Loucy (cell line): ENCODE measurements around the gene PFKFB3.

Source experiments
- EZH2phosphoT487 ChIP-seq: fragments of 200-600 bp; IDR thresholded peaks from 2 replicates; pipeline ENCODE4 v1.6.1; 2018; ENCODE audit warnings: antibody characterized with exemption, mild to moderate bottlenecking, moderate library complexity, borderline replicate concordance
- TF ChIP-seq, protein P1 (sequence below): fragments of 200-600 bp; sonication (generic); conservative IDR thresholded peaks from 2 replicates; pipeline ENCODE4 v1.5.1; 2014; ENCODE audit warnings: mild to moderate bottlenecking, antibody characterized with exemption, low read length

DNA sequence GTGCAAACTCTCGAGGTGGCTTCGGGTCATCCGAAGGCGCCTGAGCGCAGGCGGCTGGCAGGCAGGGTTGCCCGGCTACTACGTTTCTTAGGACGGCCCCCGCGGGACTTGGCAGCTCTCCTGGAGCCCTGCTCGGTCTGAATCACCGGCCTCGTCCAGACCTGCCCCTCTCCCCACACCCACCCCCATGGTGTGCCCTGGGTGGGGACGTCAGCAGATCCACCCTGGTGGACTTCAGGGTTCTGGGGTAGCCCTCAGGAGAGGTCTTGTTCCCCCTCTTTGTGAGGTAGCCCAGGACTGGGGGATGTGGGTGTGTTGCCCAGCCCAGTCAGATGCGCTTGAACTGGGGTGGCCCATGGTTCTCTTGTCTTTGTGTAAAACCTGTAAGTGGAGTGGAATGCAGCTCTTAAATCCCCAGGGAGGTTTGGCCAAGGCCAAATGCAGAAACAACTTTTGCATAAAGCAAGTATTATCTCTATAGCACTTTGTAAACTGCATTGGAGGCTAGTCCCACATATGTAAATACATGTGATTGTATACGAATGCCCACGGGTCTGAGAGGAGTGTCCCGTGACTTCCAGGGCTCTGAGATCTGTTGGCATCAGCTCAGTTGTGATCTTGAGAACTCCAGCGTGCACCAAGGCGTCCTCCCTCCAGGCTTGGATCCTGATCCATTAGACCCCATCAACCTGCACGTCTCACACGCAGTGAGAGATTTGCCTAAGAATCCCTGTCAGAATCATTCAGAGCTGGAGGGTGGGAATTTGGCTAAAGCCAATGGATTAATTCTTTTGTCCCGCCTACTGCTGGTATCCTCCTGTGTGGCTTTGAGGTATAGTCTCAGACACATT, 1.8 kb downstream of the PFKFB3 start:
- TF ChIP-seq, protein P1, sequence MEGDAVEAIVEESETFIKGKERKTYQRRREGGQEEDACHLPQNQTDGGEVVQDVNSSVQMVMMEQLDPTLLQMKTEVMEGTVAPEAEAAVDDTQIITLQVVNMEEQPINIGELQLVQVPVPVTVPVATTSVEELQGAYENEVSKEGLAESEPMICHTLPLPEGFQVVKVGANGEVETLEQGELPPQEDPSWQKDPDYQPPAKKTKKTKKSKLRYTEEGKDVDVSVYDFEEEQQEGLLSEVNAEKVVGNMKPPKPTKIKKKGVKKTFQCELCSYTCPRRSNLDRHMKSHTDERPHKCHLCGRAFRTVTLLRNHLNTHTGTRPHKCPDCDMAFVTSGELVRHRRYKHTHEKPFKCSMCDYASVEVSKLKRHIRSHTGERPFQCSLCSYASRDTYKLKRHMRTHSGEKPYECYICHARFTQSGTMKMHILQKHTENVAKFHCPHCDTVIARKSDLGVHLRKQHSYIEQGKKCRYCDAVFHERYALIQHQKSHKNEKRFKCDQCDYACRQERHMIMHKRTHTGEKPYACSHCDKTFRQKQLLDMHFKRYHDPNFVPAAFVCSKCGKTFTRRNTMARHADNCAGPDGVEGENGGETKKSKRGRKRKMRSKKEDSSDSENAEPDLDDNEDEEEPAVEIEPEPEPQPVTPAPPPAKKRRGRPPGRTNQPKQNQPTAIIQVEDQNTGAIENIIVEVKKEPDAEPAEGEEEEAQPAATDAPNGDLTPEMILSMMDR, result no peak
- TF ChIP-seq EZH2phosphoT487, result no peak
